Right cardiac atrium (tissue), 5 donors: Measurements from ENCODE around the gene SOWAHA. TPM values are rescaled to one million over a fixed set of nuclear protein-coding genes. Genes with fewer than 3 reads are reported as not detected.
"Not testable (repeated sequence)": the region's sequence is repeated elsewhere in the genome, so short reads cannot be mapped to it uniquely, and the experiment has no call there.

Experiments used
- ATAC-seq, 2 donors: fragments of 200-7000 bp; cut with Tn5 transposase; one replicate each; pipeline versions ENCODE4 v1.8.0 to v1.9.1; 2020; ENCODE audit warnings: moderate library complexity in 2 of 2, mild to moderate bottlenecking in 1 of 2
- DNase-seq, 3 donors: peaks; one replicate each; pipeline ENCODE4 v3.0.0-alpha.2; 2020
- H3K27ac ChIP-seq: one replicate; pipeline ENCODE4 v1.5.1; 2013; ENCODE audit warnings: mild to moderate bottlenecking, low read length, control low read depth, moderate library complexity
- H3K27me3 ChIP-seq: one replicate; pipeline ENCODE4 v1.6.1; 2013; ENCODE audit not compliant: control insufficient read depth, insufficient read depth
- H3K4me1 ChIP-seq: one replicate; pipeline ENCODE4 v1.6.1; 2013; ENCODE audit warnings: low read length; ENCODE audit not compliant: control insufficient read depth, insufficient read depth
- H3K4me3 ChIP-seq: one replicate; pipeline ENCODE4 v1.5.1; 2013; ENCODE audit warnings: low read length, control low read depth
- H3K9me3 ChIP-seq: one replicate; pipeline ENCODE4 v1.6.1; 2013; ENCODE audit warnings: low read length; ENCODE audit not compliant: control insufficient read depth
- WGBS: extraction: QIAGEN DNeasy Blood & Tissue Kit; methylation state at CpG from one replicate; pipeline ENCODE4 v1.1.7; 2013; 5-methylcytosine and 5-hydroxymethylcytosine counted together
- intact Hi-C, 4 donors: fragments of 100-400 bp; cut with DNase I; formaldehyde crosslinking; loops; one replicate each; pipeline versions ENCODE4 v1.11.0 to v1.14.0; 2022 to 2023
- polyA plus RNA-seq: library from polyadenylated mRNA; stranded (reverse); fragments of 200-250 nt; gene quantifications from one replicate; pipeline ENCODE4 v1.2.3, GENCODE V29; 2013
- total RNA-seq, 4 donors: library from RNA; stranded (reverse); fragmentation: NEBNext Ultra II Directional; extraction: Animal tissue kit (Norgen Biotek cat#: 25700); gene quantifications; one replicate each; pipeline ENCODE4 v1.2.1, GENCODE V29; 2021
- donor health status: healthy with polysubstance abuse.
- donor health status: DM: no; HTN: yes; CAD: no.
- donor health status: DM: no; HTN: no; CAD: no.
- donor health status: DM: no; HTN: yes; CAD: no; lungs with severe emphysema.
- donor health status: DM: yes; HTN: yes; CAD: no.

The SOWAHA gene
- total and polyA plus RNA-seq, 5 donors, result 0.05 to 0.11 TPM; not detected in 3

DNA sequence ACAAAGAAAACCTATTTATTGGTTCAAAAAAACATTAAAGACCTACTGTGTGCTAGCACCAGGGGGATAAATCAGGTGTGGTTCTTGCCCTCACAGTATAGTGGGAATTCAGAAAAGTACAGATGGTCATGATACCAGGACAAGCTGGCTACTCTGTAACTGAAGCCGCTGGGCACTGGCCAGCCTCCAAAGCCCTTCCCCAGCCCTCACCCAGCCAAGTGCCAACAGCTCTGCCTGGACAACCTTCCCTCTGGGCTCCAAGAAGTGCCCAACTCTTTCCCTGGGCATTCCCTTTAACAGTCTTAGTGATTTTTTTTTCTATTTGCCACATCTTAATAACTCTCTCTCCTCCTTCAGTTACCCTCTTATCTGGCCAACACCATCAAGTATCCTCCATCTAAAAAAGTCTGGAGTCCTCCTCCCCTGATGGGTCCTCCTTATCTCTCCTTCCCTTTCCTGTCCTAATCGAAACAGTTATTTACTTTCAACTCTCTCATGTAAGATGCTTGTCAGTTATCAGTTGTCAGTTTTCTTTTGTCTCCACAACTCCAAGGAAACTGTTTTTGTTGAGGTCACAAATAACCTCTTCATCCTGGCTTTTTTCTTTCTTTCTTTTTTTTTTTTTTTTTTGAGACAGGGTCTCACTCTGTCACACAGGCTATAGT lies 22.8 kb upstream of the SOWAHA start:
- Histone ChIP-seq H3K27me3 (no peaks in the 10 kb centered on the region), H3K4me1 (no peaks in the 10 kb centered on the region), H3K9me3 (no peaks in the 10 kb centered on the region), H3K4me3 (no peak overlapping the region), H3K27ac (no peak overlapping the region)
- intact Hi-C loops, result no loop called here
- 44% methylated on average over 2 of the region's 2 CpGs for WGBS
- no peak for ATAC-seq
- peak in 1 of 3 donors; percentile 46 for DNase-seq

GRCh38 chr5:132791026-132791425 lies 22.1 kb upstream of the SOWAHA start:
- H3K4me1 ChIP-seq, result no peaks in the 10 kb centered on the region
- WGBS, result 97% methylated on average over 3 of the region's 3 CpGs
- H3K27me3 ChIP-seq, result no peaks in the 10 kb centered on the region
- intact Hi-C loops, result no loop called here
- ATAC-seq, result no peak
- no peak for DNase-seq
- no peak overlapping the region for H3K27ac ChIP-seq
- no peaks in the 10 kb centered on the region for H3K9me3 ChIP-seq
- H3K4me3 ChIP-seq, result no peak overlapping the region

- intact Hi-C loops, result no loop called here
- H3K27me3 ChIP-seq, result no peaks in the 10 kb centered on the region
- no peaks in the 10 kb centered on the region for H3K9me3 ChIP-seq
- ATAC-seq, result no peak
- no peaks in the 10 kb centered on the region for H3K4me1 ChIP-seq
- no peak overlapping the region for H3K27ac ChIP-seq
- DNase-seq, result no peak
- no peak overlapping the region for H3K4me3 ChIP-seq
- WGBS, result 43% methylated on average over 2 of the region's 2 CpGs
Observed at GRCh38 chr5:132797651-132798050, 15.5 kb upstream of the SOWAHA start.

DNA sequence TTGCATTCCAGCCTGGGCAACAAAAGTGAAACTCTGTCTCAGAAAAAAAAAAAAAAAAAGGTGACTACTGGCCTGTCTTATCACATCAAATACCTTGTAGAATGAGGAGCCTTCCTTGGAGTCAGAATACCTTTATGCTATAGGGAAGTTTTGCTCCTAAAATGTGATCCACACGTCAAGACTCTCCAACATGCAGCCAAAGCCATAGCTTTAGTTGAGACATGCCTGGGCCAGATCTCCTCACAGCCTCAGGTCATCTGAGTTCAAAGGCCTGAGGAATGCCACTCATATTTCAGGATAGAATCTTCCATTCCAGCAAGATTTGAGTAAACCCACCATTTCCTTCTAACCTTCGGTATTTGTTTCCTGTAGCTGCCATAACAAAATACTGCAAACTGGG lies 13.7 kb upstream of the SOWAHA start:
- H3K4me1 ChIP-seq, result no peaks in the 10 kb centered on the region
- intact Hi-C loops, result no loop called here
- WGBS, result 75% methylated on average over 2 of the region's 2 CpGs
- ATAC-seq (no peak), DNase-seq (no peak)
- no peaks in the 10 kb centered on the region for H3K9me3 ChIP-seq
- no peak overlapping the region for H3K27ac ChIP-seq
- no peak overlapping the region for H3K4me3 ChIP-seq
- no peaks in the 10 kb centered on the region for H3K27me3 ChIP-seq

- Histone ChIP-seq H3K9me3 (no peaks in the 10 kb centered on the region), H3K4me1 (no peaks in the 10 kb centered on the region), H3K27me3 (no peaks in the 10 kb centered on the region), H3K4me3 (no peak overlapping the region), H3K27ac (no peak overlapping the region)
- intact Hi-C loops, result no loop called here
- ATAC-seq (no peak), DNase-seq (no peak)
- 81% methylated on average over 2 of the region's 2 CpGs for WGBS
Observed at GRCh38 chr5:132800545-132800944, 12.6 kb upstream of the SOWAHA start.

GRCh38 chr5:132802044-132802684 lies 10.9 kb upstream of the SOWAHA start:
- Histone ChIP-seq H3K27me3 (no peaks in the 10 kb centered on the region), H3K9me3 (no peaks in the 10 kb centered on the region), H3K4me3 (no peak overlapping the region), H3K4me1 (no peaks in the 10 kb centered on the region), H3K27ac (no peak overlapping the region)
- no peak for DNase-seq
- intact Hi-C loops, result no loop called here
- 86% methylated on average over 5 of the region's 5 CpGs for WGBS
- ATAC-seq, result no peak

DNA sequence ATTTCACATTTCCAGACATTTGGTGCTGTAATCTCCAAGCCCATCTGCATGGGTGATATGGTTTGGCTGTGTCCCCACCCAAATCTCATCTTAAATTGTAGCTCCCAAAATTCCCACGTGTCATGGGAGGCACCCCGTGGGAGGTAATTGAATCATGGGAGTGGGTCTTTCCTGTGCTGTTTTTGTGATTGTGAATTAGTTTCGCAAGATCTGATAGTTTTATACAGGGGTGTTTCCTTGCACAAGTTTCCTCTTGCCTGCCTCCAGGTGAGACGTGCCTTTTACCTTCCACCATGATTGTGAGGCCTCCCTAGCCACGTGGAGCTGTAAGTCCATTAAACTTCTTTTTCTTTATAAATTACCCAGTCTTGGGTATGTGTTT lies 10.4 kb upstream of the SOWAHA start:
- ATAC-seq, intact Hi-C loops, DNase-seq: not testable (repeated sequence)

GRCh38 chr5:132804219-132804618 lies 8.9 kb upstream of the SOWAHA start:
- H3K4me3 ChIP-seq, H3K9me3 ChIP-seq, DNase-seq, H3K4me1 ChIP-seq, intact Hi-C loops, ATAC-seq, H3K27ac ChIP-seq, H3K27me3 ChIP-seq: not testable (repeated sequence)
- 65% methylated on average over 1 of the region's 1 CpG for WGBS

More for the DNA sequence above, 10.4 kb upstream of the SOWAHA start:
- not testable (repeated sequence) for H3K27ac ChIP-seq, H3K9me3 ChIP-seq, H3K4me1 ChIP-seq, H3K27me3 ChIP-seq, H3K4me3 ChIP-seq
- 73% methylated on average over 5 of the region's 5 CpGs for WGBS

- H3K4me3 ChIP-seq, H3K4me1 ChIP-seq, ATAC-seq, DNase-seq, H3K27me3 ChIP-seq, intact Hi-C loops, H3K9me3 ChIP-seq, H3K27ac ChIP-seq: not testable (repeated sequence)
- WGBS, result 87% methylated on average over 6 of the region's 6 CpGs
Observed at GRCh38 chr5:132805872-132806271, 7.2 kb upstream of the SOWAHA start.

GRCh38 chr5:132806804-132807162 lies 6.3 kb upstream of the SOWAHA start:
- DNase-seq, H3K4me1 ChIP-seq, H3K27me3 ChIP-seq, intact Hi-C loops, ATAC-seq, H3K27ac ChIP-seq, H3K9me3 ChIP-seq, H3K4me3 ChIP-seq: not testable (repeated sequence)
- 92% methylated on average over 12 of the region's 12 CpGs for WGBS

DNA sequence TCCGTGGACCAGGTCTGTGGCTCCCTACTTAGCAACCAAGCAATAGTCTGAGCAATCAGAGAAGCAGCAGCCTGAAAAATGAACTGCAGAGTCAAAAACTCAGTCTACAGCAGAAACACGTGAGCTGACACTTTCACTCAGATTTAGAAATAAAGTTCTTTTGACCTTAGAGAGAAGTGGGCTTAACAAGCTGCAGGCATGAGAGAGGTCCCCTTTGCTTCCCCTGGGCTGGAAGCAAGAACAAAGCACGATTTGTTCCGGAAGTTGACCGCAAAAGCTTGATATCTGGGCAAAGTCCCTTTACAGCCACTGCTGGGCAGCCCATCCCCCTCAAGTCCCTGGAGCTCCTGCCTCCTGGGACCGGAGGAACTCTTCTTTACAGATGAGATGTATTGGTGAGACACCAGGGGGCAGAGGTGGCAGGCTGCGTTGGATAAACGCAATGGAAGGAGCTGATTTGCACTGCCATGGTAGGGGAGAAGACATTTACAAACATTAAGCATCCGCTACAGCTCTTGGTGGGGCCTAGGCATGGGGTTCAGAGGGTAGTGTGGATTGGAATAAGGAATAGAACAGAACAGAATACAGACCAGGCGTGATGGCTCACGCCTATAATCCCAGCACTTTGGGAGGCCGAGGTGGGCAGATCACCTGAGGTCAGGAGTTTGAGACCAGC lies 5.8 kb upstream of the SOWAHA start:
- Histone ChIP-seq H3K4me1 (no peaks in the 10 kb centered on the region), H3K9me3 (no peaks in the 10 kb centered on the region), H3K27ac (no peak overlapping the region), H3K27me3 (no peaks in the 10 kb centered on the region), H3K4me3 (no peak overlapping the region)
- WGBS, result 59% methylated on average over 12 of the region's 12 CpGs
- ATAC-seq (peak in 1 of 2 donors; percentile 24), DNase-seq (no peak)
- intact Hi-C loops, result no loop called here
